ENCODE results near the gene PIF1.
"Not testable (repeated sequence)": the region's sequence is repeated elsewhere in the genome, so short reads cannot be mapped to it uniquely, and the experiment has no call there.

Gene PIF1

GRCh38 chr15:64813075-64813474, 12.4 kb downstream of the PIF1 start:
- DNase-seq (ENCODE audit: extremely low read depth in 1 of 2, low read depth in 1 of 2), result no peak

GRCh38 chr15:64810497-64811326, 14.7 kb downstream of the PIF1 start:
- no peak for DNase-seq (ENCODE audit: extremely low read depth in 1 of 2, low read depth in 1 of 2)

- peak; percentile 12 to 59 for DNase-seq (ENCODE audit: extremely low read depth in 1 of 2, low read depth in 1 of 2)
Measured at GRCh38 chr15:64809649-64810496, 15.6 kb downstream of the PIF1 start.

- no peak for DNase-seq (ENCODE audit: extremely low read depth in 1 of 2, low read depth in 1 of 2)
Measured at GRCh38 chr15:64808785-64809453, 16.5 kb downstream of the PIF1 start.

GRCh38 chr15:64807751-64808222, 17.7 kb downstream of the PIF1 start:
- DNase-seq (ENCODE audit: extremely low read depth in 1 of 2, low read depth in 1 of 2), result no peak

- DNase-seq (ENCODE audit: extremely low read depth in 1 of 2, low read depth in 1 of 2), result no peak
Measured at GRCh38 chr15:64807051-64807749, 18.2 kb downstream of the PIF1 start.

GRCh38 chr15:64806509-64806908, 18.9 kb downstream of the PIF1 start:
- no peak for DNase-seq (ENCODE audit: extremely low read depth in 1 of 2, low read depth in 1 of 2)

GRCh38 chr15:64804619-64805018, 20.8 kb downstream of the PIF1 start:
- no peak for DNase-seq (ENCODE audit: extremely low read depth in 1 of 2, low read depth in 1 of 2)

GRCh38 chr15:64803526-64803925, 21.9 kb downstream of the PIF1 start:
- DNase-seq (ENCODE audit: extremely low read depth in 1 of 2, low read depth in 1 of 2), result no peak

- DNase-seq (ENCODE audit: extremely low read depth in 1 of 2, low read depth in 1 of 2), result no peak
Measured at GRCh38 chr15:64800476-64800875, 25.0 kb downstream of the PIF1 start.

- not testable (repeated sequence) for DNase-seq (ENCODE audit: extremely low read depth in 1 of 2, low read depth in 1 of 2)
Measured at GRCh38 chr15:64798905-64799304, 26.5 kb downstream of the PIF1 start.

- DNase-seq (ENCODE audit: extremely low read depth in 1 of 2, low read depth in 1 of 2), result not testable (repeated sequence)
Measured at GRCh38 chr15:64795921-64796320, 29.5 kb downstream of the PIF1 start.

- not testable (repeated sequence) for DNase-seq (ENCODE audit: extremely low read depth in 1 of 2, low read depth in 1 of 2)
Measured at GRCh38 chr15:64795299-64795698, 30.1 kb downstream of the PIF1 start.

- no peak for DNase-seq (ENCODE audit: extremely low read depth in 1 of 2, low read depth in 1 of 2)
Measured at GRCh38 chr15:64792282-64792681, 33.2 kb downstream of the PIF1 start.

GRCh38 chr15:64791401-64791800, 34.0 kb downstream of the PIF1 start:
- no peak for DNase-seq (ENCODE audit: extremely low read depth in 1 of 2, low read depth in 1 of 2)

GRCh38 chr15:64783796-64784195, 41.7 kb downstream of the PIF1 start:
- DNase-seq (ENCODE audit: extremely low read depth in 1 of 2, low read depth in 1 of 2), result no peak

- no peak for DNase-seq (ENCODE audit: extremely low read depth in 1 of 2, low read depth in 1 of 2)
Measured at GRCh38 chr15:64782751-64783150, 42.7 kb downstream of the PIF1 start.

- no peak for DNase-seq (ENCODE audit: extremely low read depth in 1 of 2, low read depth in 1 of 2)
Measured at GRCh38 chr15:64781299-64781698, 44.1 kb downstream of the PIF1 start.

GRCh38 chr15:64780600-64781156, 44.8 kb downstream of the PIF1 start:
- DNase-seq (ENCODE audit: extremely low read depth in 1 of 2, low read depth in 1 of 2), result no peak

- DNase-seq (ENCODE audit: extremely low read depth in 1 of 2, low read depth in 1 of 2), result no peak
Measured at GRCh38 chr15:64779630-64780029, 45.8 kb downstream of the PIF1 start.
